Activated CD4-positive, alpha-beta T cell treated with anti-CD3 and anti-CD28 coated beads, Interleukin-2, amount 50 U/mL, for 16 hours (primary cell): ENCODE measurements around the gene AKR1B1.

Experiments used
- DNase-seq: peaks from one replicate; pipeline ENCODE4 v3.0.0-alpha.2; 2020

The AKR1B1 gene

GRCh38 chr7:134468475-134468874, 9.6 kb upstream of the AKR1B1 start:
- no peak for DNase-seq

GRCh38 chr7:134468054-134468453, 9.2 kb upstream of the AKR1B1 start:
- no peak for DNase-seq

- no peak for DNase-seq
Measured at GRCh38 chr7:134465491-134465890, 6.6 kb upstream of the AKR1B1 start.

- no peak for DNase-seq
Measured at GRCh38 chr7:134464496-134464895, 5.6 kb upstream of the AKR1B1 start.

- DNase-seq = no peak
Measured at GRCh38 chr7:134463751-134464150, 4.9 kb upstream of the AKR1B1 start.

- DNase-seq = no peak
Measured at GRCh38 chr7:134462337-134462925, 3.5 kb upstream of the AKR1B1 start.

- no peak for DNase-seq
Measured at GRCh38 chr7:134461916-134462315, 3.0 kb upstream of the AKR1B1 start.

- no peak for DNase-seq
Measured at GRCh38 chr7:134459981-134460380, 1.1 kb upstream of the AKR1B1 start.

- DNase-seq = peak; percentile 53
Measured at GRCh38 chr7:134458341-134458805, 527 bp downstream of the AKR1B1 start.

GRCh38 chr7:134457210-134457609, 1.7 kb downstream of the AKR1B1 start:
- no peak for DNase-seq

GRCh38 chr7:134454277-134454676, 4.6 kb downstream of the AKR1B1 start:
- DNase-seq = peak; percentile 30

GRCh38 chr7:134453518-134453917, 5.4 kb downstream of the AKR1B1 start:
- no peak for DNase-seq

- no peak for DNase-seq
Measured at GRCh38 chr7:134452991-134453473, 5.9 kb downstream of the AKR1B1 start.

GRCh38 chr7:134452419-134452838, 6.5 kb downstream of the AKR1B1 start:
- DNase-seq = no peak

GRCh38 chr7:134451656-134452055, 7.2 kb downstream of the AKR1B1 start:
- no peak for DNase-seq

- DNase-seq = no peak
Measured at GRCh38 chr7:134450294-134451000, 8.5 kb downstream of the AKR1B1 start.

- DNase-seq = no peak
Measured at GRCh38 chr7:134449680-134450079, 9.2 kb downstream of the AKR1B1 start.

GRCh38 chr7:134448356-134449229, 10.3 kb downstream of the AKR1B1 start:
- DNase-seq = no peak

- DNase-seq = no peak
Measured at GRCh38 chr7:134447383-134447782, 11.5 kb downstream of the AKR1B1 start.

- no peak for DNase-seq
Measured at GRCh38 chr7:134446923-134447322, 12.0 kb downstream of the AKR1B1 start.

GRCh38 chr7:134446446-134446845, 12.5 kb downstream of the AKR1B1 start:
- DNase-seq = no peak

GRCh38 chr7:134444961-134445315, 14.0 kb downstream of the AKR1B1 start:
- DNase-seq = no peak

GRCh38 chr7:134444198-134444960, 14.5 kb downstream of the AKR1B1 start:
- DNase-seq = no peak
